ENCODE data around the gene RGS21. TPM values are rescaled to one million over a fixed set of nuclear protein-coding genes. Genes with fewer than 3 reads are reported as not detected.
"Not testable (repeated sequence)": the region's sequence is repeated elsewhere in the genome, so short reads cannot be mapped to it uniquely, and the experiment has no call there.

The RGS21 gene
- 0.10 TPM in 1 of 2 replicates, not detected in the other for total RNA-seq
- polyA plus RNA-seq (2012): not detected

- no peak for DNase-seq (ENCODE audit: low read depth)
Measured at GRCh38 chr1:192316942-192317450, at the start of gene RGS21. Gene RGS21, plus strand, starts transcription at chr1:192316992. Its CDS starts 26,045 bp downstream, at chr1:192343037.

GRCh38 chr1:192268468-192269052, 48.2 kb upstream of the RGS21 start:
- no peak for DNase-seq (ENCODE audit: low read depth)

- DNase-seq (ENCODE audit: low read depth): no peak
Measured at GRCh38 chr1:192270398-192270797, 46.4 kb upstream of the RGS21 start.

- no peak for DNase-seq (ENCODE audit: low read depth)
Measured at GRCh38 chr1:192272732-192273131, 44.1 kb upstream of the RGS21 start.

- no peak for DNase-seq (ENCODE audit: low read depth)
Measured at GRCh38 chr1:192274588-192274987, 42.2 kb upstream of the RGS21 start.

- DNase-seq (ENCODE audit: low read depth): no peak
Measured at GRCh38 chr1:192277635-192278034, 39.2 kb upstream of the RGS21 start.

GRCh38 chr1:192284927-192285326, 31.9 kb upstream of the RGS21 start:
- DNase-seq (ENCODE audit: low read depth): no peak

- DNase-seq (ENCODE audit: low read depth): peak; percentile 10
Measured at GRCh38 chr1:192303029-192303428, 13.8 kb upstream of the RGS21 start.

- not testable (repeated sequence) for DNase-seq (ENCODE audit: low read depth)
Measured at GRCh38 chr1:192308314-192308713, 8.5 kb upstream of the RGS21 start.

- peak; percentile 64 for DNase-seq (ENCODE audit: low read depth)
Measured at GRCh38 chr1:192311281-192311680, 5.5 kb upstream of the RGS21 start.

GRCh38 chr1:192327997-192328396, 11.2 kb downstream of the RGS21 start:
- DNase-seq (ENCODE audit: low read depth): no peak

GRCh38 chr1:192342842-192343241, 26.1 kb downstream of the RGS21 start:
- DNase-seq (ENCODE audit: low read depth): peak; percentile 49

- peak; percentile 39 for DNase-seq (ENCODE audit: low read depth)
Measured at GRCh38 chr1:192343344-192343743, 26.6 kb downstream of the RGS21 start.

GRCh38 chr1:192349314-192349713, 32.5 kb downstream of the RGS21 start:
- DNase-seq (ENCODE audit: low read depth): no peak

- DNase-seq (ENCODE audit: low read depth): peak; percentile 56
Measured at GRCh38 chr1:192350356-192350755, 33.6 kb downstream of the RGS21 start.

GRCh38 chr1:192351550-192351949, 34.8 kb downstream of the RGS21 start:
- DNase-seq (ENCODE audit: low read depth): no peak

GRCh38 chr1:192357924-192358323, 41.1 kb downstream of the RGS21 start:
- DNase-seq (ENCODE audit: low read depth): peak; percentile 51

GRCh38 chr1:192358402-192358801, 41.6 kb downstream of the RGS21 start:
- no peak for DNase-seq (ENCODE audit: low read depth)

GRCh38 chr1:192358822-192359221, 42.0 kb downstream of the RGS21 start:
- DNase-seq (ENCODE audit: low read depth): no peak

GRCh38 chr1:192363177-192363576, 46.4 kb downstream of the RGS21 start:
- DNase-seq (ENCODE audit: low read depth): no peak

GRCh38 chr1:192367436-192367835, 50.6 kb downstream of the RGS21 start:
- no peak for DNase-seq (ENCODE audit: low read depth)

- DNase-seq (ENCODE audit: low read depth): no peak
Measured at GRCh38 chr1:192375306-192375705, 58.5 kb downstream of the RGS21 start.

GRCh38 chr1:192376374-192376773, 59.6 kb downstream of the RGS21 start:
- DNase-seq (ENCODE audit: low read depth): no peak
